Measurements from ENCODE around the gene ASTN2.

The ASTN2 gene

DNA sequence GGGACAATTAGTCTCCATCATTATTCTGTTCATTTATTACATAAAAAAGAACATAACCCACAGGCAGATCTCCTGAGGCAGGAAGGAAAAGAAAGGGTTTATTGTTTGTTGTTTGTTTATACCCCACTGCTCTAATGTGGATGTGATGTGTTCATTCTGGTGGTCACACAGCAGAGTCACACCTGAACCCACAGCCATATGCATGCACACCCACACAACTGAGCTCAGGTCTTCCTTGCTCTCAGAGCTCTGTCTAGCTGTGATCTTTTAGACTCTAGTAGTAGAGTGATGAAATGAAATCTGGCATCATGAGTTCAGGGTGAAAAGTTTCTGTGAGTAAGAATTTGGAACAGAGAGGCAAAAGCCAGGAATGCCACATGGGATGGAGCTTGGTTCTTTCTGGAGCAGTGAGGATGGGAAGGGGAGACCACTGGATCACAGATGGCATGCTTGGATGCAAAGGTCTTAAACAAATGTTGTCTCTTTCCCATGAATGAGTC lies 1034.3 kb downstream of the ASTN2 start:
- in situ Hi-C loops (cut with MboI; ENCODE audit: low sequenced_read_pairs): no loop called here

DNA sequence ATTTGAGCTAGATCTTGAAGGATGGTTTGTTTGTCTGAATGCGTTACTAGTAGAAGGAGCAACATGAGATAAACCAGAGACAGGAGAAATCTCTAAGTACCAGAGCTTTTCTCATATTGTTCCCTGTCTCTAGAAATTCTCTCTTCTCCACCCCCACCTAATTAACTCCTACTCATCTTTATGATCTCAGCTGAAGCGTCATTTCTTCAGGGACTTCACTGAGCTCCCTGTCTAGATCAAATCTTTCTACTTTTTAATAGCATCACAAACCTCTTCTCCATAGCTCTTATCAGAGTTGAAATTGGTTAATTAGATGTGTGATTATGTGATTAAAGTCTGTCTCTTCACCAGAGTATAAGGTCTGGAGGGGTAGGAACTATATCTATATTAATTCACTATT lies 1035.0 kb downstream of the ASTN2 start:
- in situ Hi-C loops (cut with MboI; ENCODE audit: low sequenced_read_pairs): no loop called here

DNA sequence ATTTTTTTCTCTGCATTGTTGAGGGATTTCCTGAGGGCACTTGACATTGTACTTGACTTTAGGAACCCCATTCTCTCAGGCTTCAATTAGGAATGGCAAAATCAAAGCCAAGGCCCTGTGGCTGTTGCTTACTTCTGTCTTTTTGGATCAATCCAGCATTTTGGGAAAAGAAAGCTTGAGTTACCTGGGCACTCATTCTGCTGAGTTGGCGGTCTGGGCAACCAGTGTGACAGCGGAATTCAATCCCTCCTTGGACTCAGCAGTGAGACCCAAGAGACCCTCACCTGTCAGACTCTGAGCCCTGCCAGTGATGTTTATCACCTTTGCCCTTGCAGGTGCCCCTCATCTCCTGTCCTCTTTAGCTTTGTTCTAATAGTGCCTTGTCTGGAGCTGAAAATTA lies 1036.0 kb downstream of the ASTN2 start:
- in situ Hi-C loops (cut with MboI; ENCODE audit: low sequenced_read_pairs): no loop called here

DNA sequence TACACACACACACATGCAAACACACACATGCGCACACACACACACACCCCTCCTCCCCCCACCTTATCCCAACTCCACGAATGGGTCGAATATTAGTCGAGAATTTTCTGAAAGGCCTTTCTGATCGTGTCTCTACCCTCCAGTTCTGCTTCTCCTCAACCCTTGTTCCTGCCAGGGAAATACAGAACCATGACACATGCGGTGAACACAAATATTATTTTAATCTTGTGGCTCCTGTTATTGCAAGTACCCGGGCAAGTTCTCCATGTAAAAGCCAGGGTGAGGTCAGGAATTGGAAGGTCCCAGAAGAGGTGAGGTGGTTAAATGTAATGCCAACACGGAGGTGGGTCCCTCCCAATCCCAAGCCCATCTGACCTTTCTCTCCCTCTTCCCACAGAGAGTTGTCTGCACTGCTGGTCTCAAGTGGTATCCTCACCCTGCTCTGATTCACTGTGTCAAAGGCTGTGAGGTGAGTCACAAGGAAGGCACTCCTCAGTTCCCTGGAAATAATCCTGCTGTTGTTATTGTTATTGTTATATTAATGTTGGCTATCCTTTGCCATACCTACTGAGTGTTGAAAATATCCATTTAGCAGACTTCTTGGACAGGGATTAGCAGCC lies 1037.6 kb downstream of the ASTN2 start:
- in situ Hi-C loops (cut with MboI; ENCODE audit: low sequenced_read_pairs): no loop called here

Measured in HL-60/S4 (cell line).